ENCODE measurements around the gene G2E3.
A peak's percentile ranks its signal among the peaks of the same experiment; 100 is the strongest.

G2E3 gene

GRCh38 chr14:30655658-30656057 lies 96.7 kb downstream of the G2E3 start:
- no peak for DNase-seq (ENCODE audit: low spot score)

GRCh38 chr14:30656190-30656632 lies 97.3 kb downstream of the G2E3 start:
- peak; percentile 8 for DNase-seq (ENCODE audit: low spot score)

- no peak for DNase-seq (ENCODE audit: low spot score)
Measured at GRCh38 chr14:30657050-30657449, 98.1 kb downstream of the G2E3 start.

GRCh38 chr14:30657606-30658163 lies 98.7 kb downstream of the G2E3 start:
- no peak for DNase-seq (ENCODE audit: low spot score)

GRCh38 chr14:30658645-30659044 lies 99.7 kb downstream of the G2E3 start:
- no peak for DNase-seq (ENCODE audit: low spot score)

- no peak for DNase-seq (ENCODE audit: low spot score)
Measured at GRCh38 chr14:30669594-30669993, 110.6 kb downstream of the G2E3 start.

Data from SW480 (cell line).